Testis (tissue), 3 donors: Measurements from ENCODE around the gene CCDC9. TPM values are rescaled to one million over a fixed set of nuclear protein-coding genes. Genes with fewer than 3 reads are reported as not detected.

Source experiments
- DNase-seq: peaks from one replicate; pipeline ENCODE4 v3.0.0-alpha.2; 2019
- H3K27ac ChIP-seq, 2 donors: fragments of 200-600 bp; sonication (generic); one replicate each; pipeline ENCODE4 v1.5.1; 2019
- H3K27me3 ChIP-seq: fragments of 200-600 bp; sonication (generic); one replicate; pipeline ENCODE4 v1.5.1; 2019
- H3K36me3 ChIP-seq: fragments of 200-600 bp; sonication (generic); one replicate; pipeline ENCODE4 v1.5.1; 2017; ENCODE audit warnings: low read depth; ENCODE audit errors: missing control alignments
- H3K4me1 ChIP-seq: fragments of 200-600 bp; sonication (generic); one replicate; pipeline ENCODE4 v1.5.1; 2019
- H3K4me3 ChIP-seq, 2 donors: fragments of 200-600 bp; sonication (generic); one replicate each; pipeline ENCODE4 v1.5.1; 2017 to 2019
- H3K9me3 ChIP-seq: fragments of 200-600 bp; sonication (generic); one replicate; pipeline ENCODE4 v1.5.1; 2017
- CTCF ChIP-seq, 3 experiments: fragments of 450-650 bp in 2 of 3; fragments of 200-600 bp in 1 of 3; sonication (generic) in 1 of 3; IDR thresholded peaks; one replicate each; pipeline ENCODE4 v1.5.1; 2016 to 2019; ENCODE audit warnings: antibody characterized with exemption in 3 of 3, mild to moderate bottlenecking in 2 of 3, moderate library complexity in 1 of 3
- POLR2A ChIP-seq: fragments of 450-650 bp; IDR thresholded peaks from one replicate; pipeline ENCODE4 v1.6.1; 2017; ENCODE audit warnings: antibody characterized with exemption, mild to moderate bottlenecking, moderate library complexity
- WGBS, 2 donors: methylation state at CpG; one replicate each; pipeline ENCODE4 v1.1.5; 2018; 5-methylcytosine and 5-hydroxymethylcytosine counted together
- intact Hi-C: fragments of 100-400 bp; cut with DNase I; formaldehyde crosslinking; loops from one replicate; pipeline ENCODE4 v1.15.1; 2023; ENCODE audit warnings: low total_unique reads
- polyA plus RNA-seq: library from polyadenylated mRNA; stranded (reverse); fragments of 350-450 nt; fragmentation: Illumina TruSeq; extraction: RNeasy Lipid Tissue Mini Kit (QIAGEN cat#74804); gene quantifications from one replicate; pipeline ENCODE4 v1.2.3, GENCODE V29; 2014; ENCODE audit warnings: low read depth, low replicate concordance; ENCODE audit not compliant: insufficient read depth
- total RNA-seq, 2 donors: library from RNA; depleted of rRNA; stranded (reverse); fragments of >200 nt; gene quantifications; one replicate each; pipeline ENCODE4 v1.2.3, GENCODE V29; 2016

Gene CCDC9
- total and polyA plus RNA-seq, 3 donors from 2014 or later, result 50.9 to 65.0 (median 61.0) TPM

GRCh38 chr19:47268028-47268427 lies 11.7 kb downstream of the CCDC9 start:
- no peak overlapping the region for H3K27ac ChIP-seq
- no peak overlapping the region for H3K4me3 ChIP-seq
- H3K9me3 ChIP-seq, result no peaks in the 10 kb centered on the region
- intact Hi-C loops, result no loop called here
- H3K27me3 ChIP-seq, result no peaks in the 10 kb centered on the region
- no peaks in the 10 kb centered on the region for H3K36me3 ChIP-seq
- WGBS, 2 donors, result 88 to 96% methylated on average over 6 of the region's 6 CpGs
- H3K4me1 ChIP-seq, result peaks cover 6% of the 10 kb centered on the region
- DNase-seq, result no peak
- TF ChIP-seq POLR2A (no peak), CTCF (IDR thresholded peaks at IDR 0.05) (no peak)

GRCh38 chr19:47269596-47269995 lies 13.3 kb downstream of the CCDC9 start:
- H3K27me3 ChIP-seq, result no peaks in the 10 kb centered on the region
- no peaks in the 10 kb centered on the region for H3K9me3 ChIP-seq
- no peak overlapping the region for H3K4me3 ChIP-seq
- H3K4me1 ChIP-seq, result peaks cover 8% of the 10 kb centered on the region
- TF ChIP-seq CTCF (IDR thresholded peaks at IDR 0.05), result no peak
- TF ChIP-seq POLR2A, result no peak
- no peak for DNase-seq
- no peaks in the 10 kb centered on the region for H3K36me3 ChIP-seq
- 88 to 90% methylated on average over 7 of the region's 7 CpGs for WGBS, 2 donors
- intact Hi-C loops, result no loop called here
- no peak overlapping the region for H3K27ac ChIP-seq

- Histone ChIP-seq H3K27ac (no peak overlapping the region), H3K4me3 (no peak overlapping the region), H3K27me3 (no peaks in the 10 kb centered on the region), H3K4me1 (peaks cover 11% of the 10 kb centered on the region), H3K9me3 (no peaks in the 10 kb centered on the region), H3K36me3 (no peaks in the 10 kb centered on the region)
- intact Hi-C loops, result no loop called here
- WGBS, 2 donors, result 83 to 89% methylated on average over 2 to 10 of the region's 10 CpGs
- no peak for DNase-seq
- TF ChIP-seq POLR2A (no peak), CTCF (IDR thresholded peaks at IDR 0.05) (no peak)
These were observed 14.1 kb downstream of the CCDC9 start for GRCh38 chr19:47270408-47270807.

GRCh38 chr19:47271949-47272348 lies 15.6 kb downstream of the CCDC9 start:
- Histone ChIP-seq H3K27me3 (no peaks in the 10 kb centered on the region), H3K27ac (peak overlapping the region in 1 of 2 donors; percentile 94), H3K4me3 (no peak overlapping the region), H3K9me3 (no peaks in the 10 kb centered on the region), H3K36me3 (no peaks in the 10 kb centered on the region), H3K4me1 (peaks cover 24% of the 10 kb centered on the region)
- intact Hi-C loops, result no loop called here
- DNase-seq, result no peak
- TF ChIP-seq CTCF (IDR thresholded peaks at IDR 0.05), result no peak
- no peak for TF ChIP-seq POLR2A
- 62 to 69% methylated on average over 4 to 6 of the region's 6 CpGs for WGBS, 2 donors
